HEK293T (cell line): Measurements from ENCODE around the gene PERCC1.
"Not testable (repeated sequence)": the region's sequence is repeated elsewhere in the genome, so short reads cannot be mapped to it uniquely, and the experiment has no call there.

Experiments used
- CTCF ChIA-PET: fragments of 350-600 bp; formaldehyde crosslinking; extraction: SDS; loops from one replicate; lab custom pipeline; 2021; ENCODE audit warnings: antibody characterized with exemption, inconsistent platforms; lab: Yijun Ruan, JAX
- POLR2A ChIA-PET: fragments of 350-600 bp; formaldehyde crosslinking; extraction: SDS; loops from one replicate; lab custom pipeline; 2020; ENCODE audit warnings: antibody characterized with exemption, inconsistent platforms; lab: Yijun Ruan, JAX
- DNase-seq: peaks from one replicate; pipeline ENCODE4 v3.0.0; 2012; ENCODE audit warnings: mixed read lengths; ENCODE audit errors: extremely low spot score
- ARNT ChIP-seq: fragments of 450-650 bp; IDR thresholded peaks from 2 replicates; pipeline ENCODE4 v1.6.1; 2017; ENCODE audit warnings: mild to moderate bottlenecking
- BHLHE40 ChIP-seq: fragments of 450-650 bp; IDR thresholded peaks from 2 replicates; pipeline ENCODE4 v1.6.1; 2016; ENCODE audit warnings: mild to moderate bottlenecking, moderate library complexity, borderline replicate concordance
- CTBP1 ChIP-seq: fragments of 450-650 bp; IDR thresholded peaks from 2 replicates; pipeline ENCODE4 v1.6.1; 2016; ENCODE audit warnings: borderline replicate concordance
- ELF4 ChIP-seq: fragments of 450-650 bp; IDR thresholded peaks from 2 replicates; pipeline ENCODE4 v1.6.1; 2017; ENCODE audit warnings: antibody characterized with exemption
- FOXA1 ChIP-seq: fragments of 450-650 bp; IDR thresholded peaks from 2 replicates; pipeline ENCODE4 v1.6.1; 2016; ENCODE audit warnings: mild to moderate bottlenecking
- FOXK2 ChIP-seq: fragments of 450-650 bp; IDR thresholded peaks from 2 replicates; pipeline ENCODE4 v1.6.1; 2016; ENCODE audit warnings: mild to moderate bottlenecking
- FOXM1 ChIP-seq: fragments of 450-650 bp; IDR thresholded peaks from 2 replicates; pipeline ENCODE4 v1.6.1; 2017; ENCODE audit warnings: mild to moderate bottlenecking, borderline replicate concordance
- HDGF ChIP-seq: fragments of 450-650 bp; IDR thresholded peaks from 2 replicates; pipeline ENCODE4 v1.6.1; 2017; ENCODE audit warnings: antibody characterized with exemption, borderline replicate concordance
- L3MBTL2 ChIP-seq: fragments of 450-650 bp; conservative IDR thresholded peaks from 2 replicates; pipeline ENCODE4 v1.6.1; 2016; ENCODE audit warnings: mild to moderate bottlenecking
- LEF1 ChIP-seq: fragments of 450-650 bp; IDR thresholded peaks from 2 replicates; pipeline ENCODE4 v1.6.1; 2017; ENCODE audit warnings: mild to moderate bottlenecking, borderline replicate concordance
- NFRKB ChIP-seq: fragments of 450-650 bp; IDR thresholded peaks from 2 replicates; pipeline ENCODE4 v1.6.1; 2016; ENCODE audit warnings: mild to moderate bottlenecking, moderate library complexity
- PKNOX1 ChIP-seq: fragments of 450-650 bp; IDR thresholded peaks from 2 replicates; pipeline ENCODE4 v1.6.1; 2016
- SP1 ChIP-seq: fragments of 450-650 bp; IDR thresholded peaks from 2 replicates; pipeline ENCODE4 v1.6.1; 2017
- SUZ12 ChIP-seq: fragments of 450-650 bp; IDR thresholded peaks from 2 replicates; pipeline ENCODE4 v1.6.1; 2016; ENCODE audit warnings: mild to moderate bottlenecking
- TARDBP ChIP-seq: fragments of 450-650 bp; IDR thresholded peaks from 2 replicates; pipeline ENCODE4 v1.6.1; 2016
- ZNF384 ChIP-seq: fragments of 450-650 bp; IDR thresholded peaks from 2 replicates; pipeline ENCODE4 v1.6.1; 2016

PERCC1 gene

GRCh38 chr16:1438229-1439057 is 7.6 kb downstream of the PERCC1 start:
- ChIA-PET CTCF (no interaction called here), POLR2A (interaction anchor here (2.1 kb wide), 1 partner anchor 18 kb away, joined by 8 read pairs; the partner anchor contains the start of gene UQCC4)
- DNase-seq: no peak
- TF ChIP-seq L3MBTL2 (no peak), LEF1 (no peak), SP1 (no peak)

GRCh38 chr16:1439058-1439698 is 8.3 kb downstream of the PERCC1 start:
- POLR2A ChIA-PET: interaction anchor here (2.1 kb wide), 1 partner anchor 18 kb away, joined by 8 read pairs; the partner anchor contains the start of gene UQCC4
- TF ChIP-seq ZNF384: no peak
- TF ChIP-seq PKNOX1: no peak
- CTCF ChIA-PET: no interaction called here
- DNase-seq: no peak

GRCh38 chr16:1439699-1440074 is 8.8 kb downstream of the PERCC1 start:
- CTCF ChIA-PET: interaction anchor here (0.7 kb wide), 1 partner anchor 26 kb away, joined by 7 read pairs; no protein-coding TSS in a partner anchor
- not testable (repeated sequence) for DNase-seq
- POLR2A ChIA-PET: interaction anchor here (0.7 to 2.1 kb wide), 2 partner anchors 19 kb away, joined by 3 to 8 read pairs; partner anchors contain the start of gene UQCC4

- TF ChIP-seq SUZ12 (no peak), BHLHE40 (no peak), PKNOX1 (no peak), NFRKB (no peak), LEF1 (no peak), TARDBP (no peak), SP1 (no peak), CTBP1 (no peak), ARNT (no peak), ZNF384 (no peak), ELF4 (no peak), FOXK2 (no peak), FOXM1 (no peak), HDGF (no peak), FOXA1 (no peak), L3MBTL2 (no peak)
- POLR2A ChIA-PET: interaction anchor here (1.1 kb wide), 1 partner anchor 21 kb away, joined by 4 read pairs; the partner anchor contains the start of gene UQCC4
- DNase-seq: no peak
- CTCF ChIA-PET: no interaction called here
Observed at GRCh38 chr16:1441391-1441829, 10.5 kb downstream of the PERCC1 start.

GRCh38 chr16:1442697-1443096 is 11.8 kb downstream of the PERCC1 start:
- CTCF ChIA-PET: no interaction called here
- POLR2A ChIA-PET: no interaction called here

More at GRCh38 chr16:1442697-1443096, 11.8 kb downstream of the PERCC1 start:
- no peak for DNase-seq
- no peak for TF ChIP-seq CTBP1
- TF ChIP-seq LEF1: no peak
- TF ChIP-seq BHLHE40: no peak
- no peak for TF ChIP-seq TARDBP
- TF ChIP-seq ARNT: no peak
- no peak for TF ChIP-seq FOXA1
- no peak for TF ChIP-seq FOXM1
- no peak for TF ChIP-seq HDGF
- TF ChIP-seq ZNF384: no peak
- TF ChIP-seq FOXK2: no peak
- TF ChIP-seq SUZ12: no peak
- TF ChIP-seq PKNOX1: no peak
- no peak for TF ChIP-seq NFRKB
- no peak for TF ChIP-seq ELF4
- no peak for TF ChIP-seq L3MBTL2
- no peak for TF ChIP-seq SP1
